GM19351 (cell line): ENCODE measurements around the gene RERE.
"Not testable (repeated sequence)": the region's sequence is repeated elsewhere in the genome, so short reads cannot be mapped to it uniquely, and the experiment has no call there.

ENCODE experiments used
- ATAC-seq: cut with Tn5 transposase; IDR thresholded peaks from one replicate; pipeline ENCODE4 v1.9.1; 2021; ENCODE audit warnings: mild to moderate bottlenecking, moderate library complexity; ENCODE audit not compliant: unreplicated experiment

RERE gene

GRCh38 chr1:8649875-8650274, 167.6 kb downstream of the RERE start:
- ATAC-seq = no peak

- ATAC-seq = no peak
These were observed 168.4 kb downstream of the RERE start for GRCh38 chr1:8649027-8649426.

- ATAC-seq = no peak
These were observed 170.4 kb downstream of the RERE start for GRCh38 chr1:8646996-8647395.

GRCh38 chr1:8646189-8646588, 171.3 kb downstream of the RERE start:
- no peak for ATAC-seq

- peak; percentile 77 for ATAC-seq
These were observed 173.6 kb downstream of the RERE start for GRCh38 chr1:8643542-8644536.

- ATAC-seq = no peak
These were observed 175.3 kb downstream of the RERE start for GRCh38 chr1:8642114-8642513.

- ATAC-seq = no peak
These were observed 176.0 kb downstream of the RERE start for GRCh38 chr1:8641377-8641997.

GRCh38 chr1:8640950-8641349, 176.5 kb downstream of the RERE start:
- no peak for ATAC-seq

- ATAC-seq = no peak
These were observed 178.3 kb downstream of the RERE start for GRCh38 chr1:8639148-8639547.

- no peak for ATAC-seq
These were observed 183.5 kb downstream of the RERE start for GRCh38 chr1:8633741-8634501.

- ATAC-seq = no peak
These were observed 185.3 kb downstream of the RERE start for GRCh38 chr1:8632102-8632501.

- no peak for ATAC-seq
These were observed 186.3 kb downstream of the RERE start for GRCh38 chr1:8631163-8631562.

GRCh38 chr1:8629241-8630091, 188.0 kb downstream of the RERE start:
- ATAC-seq = peak; percentile 81

- no peak for ATAC-seq
These were observed 188.8 kb downstream of the RERE start for GRCh38 chr1:8628606-8629005.

- no peak for ATAC-seq
These were observed 189.7 kb downstream of the RERE start for GRCh38 chr1:8627728-8628127.

- ATAC-seq = no peak
These were observed 191.2 kb downstream of the RERE start for GRCh38 chr1:8625981-8626898.

- no peak for ATAC-seq
These were observed 191.9 kb downstream of the RERE start for GRCh38 chr1:8625491-8625890.

- ATAC-seq = not testable (repeated sequence)
These were observed 193.7 kb downstream of the RERE start for GRCh38 chr1:8623651-8624192.

- not testable (repeated sequence) for ATAC-seq
These were observed 195.6 kb downstream of the RERE start for GRCh38 chr1:8621785-8622348.
